Measurements from ENCODE around the gene NIM1K. TPM values are rescaled to one million over a fixed set of nuclear protein-coding genes. Genes with fewer than 3 reads are reported as not detected.

Gene NIM1K
- total and polyA plus RNA-seq, 12 donors, result 0.07 to 0.42 (median 0.22) TPM; not detected in 2

GRCh38 chr5:43154469-43154868, 37.6 kb upstream of the NIM1K start:
- ATAC-seq, result peak in 3 of 8 donors; percentile 11 to 14 (median 11)
- no peak for TF ChIP-seq CTCF (IDR thresholded peaks at IDR 0.05)

GRCh38 chr5:43155394-43156096, 36.5 kb upstream of the NIM1K start:
- Histone ChIP-seq H3K27ac (no peak overlapping the region), H3K4me3 (no peak overlapping the region), H3K9me3 (no peaks in the 10 kb centered on the region), H3K4me1 (peaks cover 0 to 40% (median 15%) of the 10 kb centered on the region in 9 donors), H3K36me3 (peaks cover 0 to 19% (median 3%) of the 10 kb centered on the region in 9 donors), H3K27me3 (no peaks in the 10 kb centered on the region)
- WGBS, 2 donors, result 84 to 88% methylated on average over 4 of the region's 4 CpGs
- ATAC-seq, result no peak
- no peak for DNase-seq
- no peak for TF ChIP-seq CTCF (IDR thresholded peaks at IDR 0.05)
- intact Hi-C loops (cut with DNase I), result no loop called here

More at GRCh38 chr5:43154469-43154868, 37.6 kb upstream of the NIM1K start:
- DNase-seq, result no peak
- intact Hi-C loops (cut with DNase I), result no loop called here
- peaks cover 0 to 25% (median 3%) of the 10 kb centered on the region in 9 donors for H3K36me3 ChIP-seq
- H3K4me1 ChIP-seq, result peaks cover 0 to 49% (median 15%) of the 10 kb centered on the region in 9 donors
- H3K27ac ChIP-seq, result no peak overlapping the region
- no peaks in the 10 kb centered on the region for H3K9me3 ChIP-seq
- no peaks in the 10 kb centered on the region for H3K27me3 ChIP-seq
- no peak overlapping the region for H3K4me3 ChIP-seq
- WGBS, 2 donors, result 60 to 63% methylated on average over 4 of the region's 4 CpGs

- Histone ChIP-seq H3K4me1 (peaks cover 0 to 40% (median 15%) of the 10 kb centered on the region in 9 donors), H3K4me3 (no peak overlapping the region), H3K36me3 (peaks cover 0 to 21% (median 4%) of the 10 kb centered on the region in 9 donors), H3K9me3 (no peaks in the 10 kb centered on the region), H3K27me3 (no peaks in the 10 kb centered on the region), H3K27ac (no peak overlapping the region)
- no peak for TF ChIP-seq CTCF (IDR thresholded peaks at IDR 0.05)
- DNase-seq (peak in 1 of 2 donors; percentile 19), ATAC-seq (peak in 5 of 8 donors; percentile 35 to 65 (median 49))
- intact Hi-C loops (cut with DNase I), result no loop called here
- 75 to 85% methylated on average over 6 of the region's 6 CpGs for WGBS, 2 donors
These were observed 35.6 kb upstream of the NIM1K start for GRCh38 chr5:43156388-43156787.

- no peak overlapping the region for H3K27ac ChIP-seq
- ATAC-seq (no peak), DNase-seq (no peak)
- peaks cover 0 to 40% (median 15%) of the 10 kb centered on the region in 9 donors for H3K4me1 ChIP-seq
- no peaks in the 10 kb centered on the region for H3K9me3 ChIP-seq
- no peak for TF ChIP-seq CTCF (IDR thresholded peaks at IDR 0.05)
- H3K27me3 ChIP-seq, result no peaks in the 10 kb centered on the region
- intact Hi-C loops (cut with DNase I), result no loop called here
- no peak overlapping the region for H3K4me3 ChIP-seq
- WGBS, 2 donors, result 74 to 85% methylated on average over 3 of the region's 3 CpGs
- peaks cover 0 to 28% (median 10%) of the 10 kb centered on the region in 9 donors for H3K36me3 ChIP-seq
These were observed 35.0 kb upstream of the NIM1K start for GRCh38 chr5:43157068-43157467.
